ENCODE results near the gene HOATZ.

HOATZ gene

DNA sequence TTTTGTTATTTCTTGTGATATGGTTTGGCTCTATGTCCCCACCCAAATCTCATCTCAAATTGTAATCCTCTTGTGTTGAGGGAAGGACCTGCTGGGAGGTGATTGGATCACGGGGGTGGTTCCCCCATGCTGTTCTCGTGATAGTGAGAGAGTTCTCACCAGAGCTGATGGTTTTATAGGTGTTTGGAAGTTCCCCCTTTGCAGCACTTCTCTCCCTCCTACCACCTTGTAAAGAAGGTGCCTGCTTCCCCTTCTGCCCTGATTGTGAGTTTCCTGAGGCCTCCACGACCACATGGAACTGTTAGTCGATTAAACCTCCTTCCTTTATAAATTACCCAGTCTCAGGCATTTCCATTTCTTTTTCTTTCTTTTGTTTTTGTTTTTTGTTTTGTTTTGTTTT lies 63.2 kb downstream of the HOATZ start:
- Histone ChIP-seq H3K23ac (ENCODE audit: low read depth, low read length, poor library complexity) (no peak overlapping the region), H3K4ac (ENCODE audit: low read length) (no peak overlapping the region), H3K36me3 (replicated peaks in 1 of 2; ENCODE audit: control insufficient read depth in 2 of 2, insufficient read depth in 2 of 2, low read length in 2 of 2) (no peaks in the 10 kb centered on the region), H3K79me1 (ENCODE audit: low read depth, low read length) (no peaks in the 10 kb centered on the region), H4K91ac (ENCODE audit: low read depth, low read length, poor library complexity) (no peak overlapping the region), H2BK15ac (ENCODE audit: low read length) (no peak overlapping the region), H3K14ac (ENCODE audit: low read length) (no peak overlapping the region), H3K27ac (replicated peaks; ENCODE audit: low read length) (no peak overlapping the region), H4K8ac (ENCODE audit: low read depth, low read length) (no peak overlapping the region), H2BK5ac (ENCODE audit: low read length) (no peak overlapping the region), H3K9me3 (replicated peaks in 1 of 2; ENCODE audit: control insufficient read depth in 2 of 2, insufficient read depth in 1 of 2, low read depth in 1 of 2, low read length in 2 of 2) (no peaks in the 10 kb centered on the region), H3K4me3 (ENCODE audit: low read length in 2 of 2) (no peak overlapping the region), H3K18ac (ENCODE audit: low read length) (no peak overlapping the region), H2AFZ (ENCODE audit: low read length) (no peak overlapping the region), H3K27me3 (ENCODE audit: control insufficient read depth in 3 of 3, insufficient read depth in 3 of 3, low read depth in 1 of 3, low read length in 3 of 3) (peaks cover 0 to 14% (median 0%) of the 10 kb centered on the region in 3 experiments), H3K9ac (ENCODE audit: low read depth, low read length, poor library complexity) (no peak overlapping the region), H3K4me1 (ENCODE audit: control insufficient read depth in 2 of 2, insufficient read depth in 1 of 2, low read depth in 1 of 2, low read length in 2 of 2) (no peaks in the 10 kb centered on the region), H3K4me2 (ENCODE audit: insufficient read depth, low read length, poor library complexity, severe bottlenecking) (no peak overlapping the region), H2BK120ac (ENCODE audit: low read depth, low read length) (no peak overlapping the region), H2AK5ac (ENCODE audit: low read depth, low read length) (no peak overlapping the region), H2BK12ac (ENCODE audit: low read length) (no peak overlapping the region)
- DNase-seq (ENCODE audit: low spot score): no peak
- no CpG with 5 or more reads among the region's 4 CpGs for WGBS, 2 donors (ENCODE audit: extremely low coverage in 2 of 2, insufficient read length in 2 of 2, insufficient replicate concordance in 1 of 2)

DNA sequence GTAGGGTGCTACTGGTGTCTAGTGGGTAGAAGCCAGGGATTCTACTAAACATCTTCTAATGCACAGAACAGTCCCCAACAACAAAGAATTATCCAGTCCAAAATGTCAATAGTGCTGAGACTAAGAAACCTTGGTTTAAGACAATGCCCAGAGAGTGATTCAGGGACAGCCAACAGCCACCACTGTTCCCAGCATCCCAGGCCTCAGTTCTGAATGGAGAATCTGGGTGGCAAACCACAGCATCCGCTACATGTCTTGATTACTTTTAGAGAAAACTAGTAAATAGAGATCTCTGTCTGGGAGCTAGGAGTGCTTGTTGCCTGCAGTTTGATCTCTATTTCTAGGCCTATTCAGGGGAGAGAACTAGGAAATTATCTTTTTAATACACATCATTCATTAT lies 66.8 kb downstream of the HOATZ start:
- Histone ChIP-seq H3K9ac (ENCODE audit: low read depth, low read length, poor library complexity) (no peak overlapping the region), H3K4me2 (ENCODE audit: insufficient read depth, low read length, poor library complexity, severe bottlenecking) (no peak overlapping the region), H3K36me3 (replicated peaks in 1 of 2; ENCODE audit: control insufficient read depth in 2 of 2, insufficient read depth in 2 of 2, low read length in 2 of 2) (no peaks in the 10 kb centered on the region), H3K79me1 (ENCODE audit: low read depth, low read length) (no peaks in the 10 kb centered on the region), H3K4ac (ENCODE audit: low read length) (no peak overlapping the region), H2BK12ac (ENCODE audit: low read length) (no peak overlapping the region), H3K14ac (ENCODE audit: low read length) (no peak overlapping the region), H3K23ac (ENCODE audit: low read depth, low read length, poor library complexity) (no peak overlapping the region), H3K4me3 (ENCODE audit: low read length in 2 of 2) (no peak overlapping the region), H2BK5ac (ENCODE audit: low read length) (no peak overlapping the region), H4K91ac (ENCODE audit: low read depth, low read length, poor library complexity) (no peak overlapping the region), H3K27me3 (ENCODE audit: control insufficient read depth in 3 of 3, insufficient read depth in 3 of 3, low read depth in 1 of 3, low read length in 3 of 3) (peaks cover 0 to 10% (median 0%) of the 10 kb centered on the region in 3 experiments), H2AFZ (ENCODE audit: low read length) (no peak overlapping the region), H3K9me3 (replicated peaks in 1 of 2; ENCODE audit: control insufficient read depth in 2 of 2, insufficient read depth in 1 of 2, low read depth in 1 of 2, low read length in 2 of 2) (no peaks in the 10 kb centered on the region), H3K4me1 (ENCODE audit: control insufficient read depth in 2 of 2, insufficient read depth in 1 of 2, low read depth in 1 of 2, low read length in 2 of 2) (no peaks in the 10 kb centered on the region), H4K8ac (ENCODE audit: low read depth, low read length) (no peak overlapping the region), H3K27ac (replicated peaks; ENCODE audit: low read length) (no peak overlapping the region), H2AK5ac (ENCODE audit: low read depth, low read length) (no peak overlapping the region), H3K18ac (ENCODE audit: low read length) (no peak overlapping the region), H2BK15ac (ENCODE audit: low read length) (no peak overlapping the region), H2BK120ac (ENCODE audit: low read depth, low read length) (no peak overlapping the region)
- no peak for DNase-seq (ENCODE audit: low spot score)
- WGBS, 2 donors (ENCODE audit: extremely low coverage in 2 of 2, insufficient read length in 2 of 2, insufficient replicate concordance in 1 of 2): no CpG with 5 or more reads among the region's 1 CpG

DNA sequence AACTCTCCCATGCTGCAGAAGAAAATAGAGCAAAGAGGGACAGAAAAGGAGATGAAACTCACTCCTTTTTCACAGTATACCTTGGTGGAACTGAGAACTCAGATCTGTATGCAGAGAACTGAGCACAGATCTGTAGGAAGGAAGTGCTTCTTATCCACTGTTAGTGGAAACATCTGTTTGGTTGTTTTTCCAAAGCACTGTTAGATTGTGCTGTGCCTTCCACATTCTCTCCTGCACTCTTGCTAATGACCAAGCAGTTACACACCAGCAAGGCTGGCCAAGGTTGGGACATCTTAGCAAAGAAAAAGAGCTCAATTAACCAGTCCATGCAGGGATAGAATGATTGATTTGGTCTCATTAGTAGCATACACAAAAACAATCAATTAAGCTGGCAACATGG lies 67.6 kb downstream of the HOATZ start:
- H3K4me2 ChIP-seq (ENCODE audit: insufficient read depth, low read length, poor library complexity, severe bottlenecking): no peak overlapping the region
- H2BK15ac ChIP-seq (ENCODE audit: low read length): no peak overlapping the region
- no peak overlapping the region for H3K23ac ChIP-seq (ENCODE audit: low read depth, low read length, poor library complexity)
- H2BK12ac ChIP-seq (ENCODE audit: low read length): no peak overlapping the region
- no peak overlapping the region for H4K91ac ChIP-seq (ENCODE audit: low read depth, low read length, poor library complexity)
- no peak overlapping the region for H4K8ac ChIP-seq (ENCODE audit: low read depth, low read length)
- H2BK5ac ChIP-seq (ENCODE audit: low read length): no peak overlapping the region
- no peak overlapping the region for H3K4ac ChIP-seq (ENCODE audit: low read length)
- DNase-seq (ENCODE audit: low spot score): no peak
- H3K27me3 ChIP-seq (ENCODE audit: control insufficient read depth in 3 of 3, insufficient read depth in 3 of 3, low read depth in 1 of 3, low read length in 3 of 3): peaks cover 0 to 6% (median 0%) of the 10 kb centered on the region in 3 experiments
- no peak overlapping the region for H3K14ac ChIP-seq (ENCODE audit: low read length)
- H3K27ac ChIP-seq (replicated peaks; ENCODE audit: low read length): no peak overlapping the region
- no peak overlapping the region for H3K9ac ChIP-seq (ENCODE audit: low read depth, low read length, poor library complexity)
- H3K9me3 ChIP-seq (replicated peaks in 1 of 2; ENCODE audit: control insufficient read depth in 2 of 2, insufficient read depth in 1 of 2, low read depth in 1 of 2, low read length in 2 of 2): no peaks in the 10 kb centered on the region
- no peak overlapping the region for H2AFZ ChIP-seq (ENCODE audit: low read length)
- no peak overlapping the region for H2BK120ac ChIP-seq (ENCODE audit: low read depth, low read length)
- H3K18ac ChIP-seq (ENCODE audit: low read length): no peak overlapping the region
- H3K4me3 ChIP-seq (ENCODE audit: low read length in 2 of 2): no peak overlapping the region
- no peak overlapping the region for H2AK5ac ChIP-seq (ENCODE audit: low read depth, low read length)
- H3K4me1 ChIP-seq (ENCODE audit: control insufficient read depth in 2 of 2, insufficient read depth in 1 of 2, low read depth in 1 of 2, low read length in 2 of 2): no peaks in the 10 kb centered on the region
- no peaks in the 10 kb centered on the region for H3K79me1 ChIP-seq (ENCODE audit: low read depth, low read length)
- H3K36me3 ChIP-seq (replicated peaks in 1 of 2; ENCODE audit: control insufficient read depth in 2 of 2, insufficient read depth in 2 of 2, low read length in 2 of 2): no peaks in the 10 kb centered on the region

GRCh38 chr11:111582881-111583280 lies 68.3 kb downstream of the HOATZ start:
- H3K36me3 ChIP-seq (replicated peaks in 1 of 2; ENCODE audit: control insufficient read depth in 2 of 2, insufficient read depth in 2 of 2, low read length in 2 of 2): no peaks in the 10 kb centered on the region
- no peak overlapping the region for H3K4me3 ChIP-seq (ENCODE audit: low read length in 2 of 2)
- H3K27me3 ChIP-seq (ENCODE audit: control insufficient read depth in 3 of 3, insufficient read depth in 3 of 3, low read depth in 1 of 3, low read length in 3 of 3): peaks cover 0 to 6% (median 0%) of the 10 kb centered on the region in 3 experiments
- no peak overlapping the region for H3K23ac ChIP-seq (ENCODE audit: low read depth, low read length, poor library complexity)
- no peak overlapping the region for H2BK120ac ChIP-seq (ENCODE audit: low read depth, low read length)
- no peaks in the 10 kb centered on the region for H3K79me1 ChIP-seq (ENCODE audit: low read depth, low read length)
- H4K91ac ChIP-seq (ENCODE audit: low read depth, low read length, poor library complexity): no peak overlapping the region
- H3K4me1 ChIP-seq (ENCODE audit: control insufficient read depth in 2 of 2, insufficient read depth in 1 of 2, low read depth in 1 of 2, low read length in 2 of 2): no peaks in the 10 kb centered on the region
- no peak overlapping the region for H2BK12ac ChIP-seq (ENCODE audit: low read length)
- no peak overlapping the region for H2AFZ ChIP-seq (ENCODE audit: low read length)
- H3K14ac ChIP-seq (ENCODE audit: low read length): no peak overlapping the region
- no peak overlapping the region for H3K4ac ChIP-seq (ENCODE audit: low read length)
- no peaks in the 10 kb centered on the region for H3K9me3 ChIP-seq (replicated peaks in 1 of 2; ENCODE audit: control insufficient read depth in 2 of 2, insufficient read depth in 1 of 2, low read depth in 1 of 2, low read length in 2 of 2)
- no peak for DNase-seq (ENCODE audit: low spot score)
- H3K27ac ChIP-seq (replicated peaks; ENCODE audit: low read length): no peak overlapping the region
- no peak overlapping the region for H3K18ac ChIP-seq (ENCODE audit: low read length)
- no peak overlapping the region for H4K8ac ChIP-seq (ENCODE audit: low read depth, low read length)
- H3K4me2 ChIP-seq (ENCODE audit: insufficient read depth, low read length, poor library complexity, severe bottlenecking): no peak overlapping the region
- H2BK5ac ChIP-seq (ENCODE audit: low read length): no peak overlapping the region
- no peak overlapping the region for H3K9ac ChIP-seq (ENCODE audit: low read depth, low read length, poor library complexity)
- H2AK5ac ChIP-seq (ENCODE audit: low read depth, low read length): no peak overlapping the region
- H2BK15ac ChIP-seq (ENCODE audit: low read length): no peak overlapping the region
- WGBS, 2 donors (ENCODE audit: extremely low coverage in 2 of 2, insufficient read length in 2 of 2, insufficient replicate concordance in 1 of 2): no CpG with 5 or more reads among the region's 4 CpGs
